ENCODE data around the gene ST3GAL5. TPM values are rescaled to one million over a fixed set of nuclear protein-coding genes. Genes with fewer than 3 reads are reported as not detected.
A peak's percentile ranks its signal among the peaks of the same experiment; 100 is the strongest.

ST3GAL5 gene
- total RNA-seq, 1 donor from 2014 or later = 20.0 TPM

- Mint-ChIP-seq H3K4me1 (ENCODE audit: low read depth, unreplicated experiment) (peaks cover 20% of the 10 kb centered on the region), H3K9me3 (ENCODE audit: unreplicated experiment) (no peaks in the 10 kb centered on the region), H3K27me3 (ENCODE audit: low read depth, unreplicated experiment) (no peaks in the 10 kb centered on the region), H3K36me3 (ENCODE audit: low read depth, unreplicated experiment) (peaks cover 40% of the 10 kb centered on the region), H3K4me3 (ENCODE audit: unreplicated experiment) (no peak overlapping the region), H3K27ac (ENCODE audit: unreplicated experiment) (peak overlapping the region; percentile 66)
- Histone ChIP-seq H3K79me2 (ENCODE audit: insufficient read depth, low read length) (no peaks in the 10 kb centered on the region), H2AFZ (ENCODE audit: low read depth, low read length) (no peak overlapping the region), H3K4me1 (ENCODE audit: insufficient read depth, low read length) (peaks cover 10% of the 10 kb centered on the region), H4K20me1 (ENCODE audit: insufficient read depth, low read length) (no peaks in the 10 kb centered on the region), H3K4me3 (ENCODE audit: insufficient read depth, low read depth, low read length) (no peak overlapping the region), H3K27ac (ENCODE audit: low read depth, low read length) (no peak overlapping the region), H3K9ac (ENCODE audit: low read length) (no peak overlapping the region), H3K27me3 (ENCODE audit: insufficient read depth, low read length) (no peaks in the 10 kb centered on the region), H3K36me3 (ENCODE audit: insufficient read depth, low read length) (peaks cover 4% of the 10 kb centered on the region), H3K4me2 (ENCODE audit: low read length) (peak overlapping the region; percentile 9), H3K9me3 (ENCODE audit: insufficient read depth, low read depth, low read length) (no peaks in the 10 kb centered on the region)
- no peak for FAIRE-seq
- TF ChIP-seq CTCF (IDR thresholded peaks at IDR 0.05; ENCODE audit: insufficient read depth, low read depth, low read length) = no peak
- no peak for TF ChIP-seq EZH2 (IDR thresholded peaks at IDR 0.05; ENCODE audit: insufficient read depth, low read length)
- peak; percentile 71 for DNase-seq (ENCODE audit: low read depth)
Observed at GRCh38 chr2:85846411-85846810, 42.4 kb downstream of the ST3GAL5 start.

GRCh38 chr2:85844486-85844885 is 44.3 kb downstream of the ST3GAL5 start:
- H2AFZ ChIP-seq (ENCODE audit: low read depth, low read length) = no peak overlapping the region
- no peak overlapping the region for H3K4me3 ChIP-seq (ENCODE audit: insufficient read depth, low read depth, low read length)
- peak; percentile 11 for DNase-seq (ENCODE audit: low read depth)
- no peak overlapping the region for H3K4me3 Mint-ChIP-seq (ENCODE audit: unreplicated experiment)
- H3K79me2 ChIP-seq (ENCODE audit: insufficient read depth, low read length) = no peaks in the 10 kb centered on the region
- H4K20me1 ChIP-seq (ENCODE audit: insufficient read depth, low read length) = no peaks in the 10 kb centered on the region
- no peak overlapping the region for H3K27ac Mint-ChIP-seq (ENCODE audit: unreplicated experiment)
- H3K9me3 ChIP-seq (ENCODE audit: insufficient read depth, low read depth, low read length) = no peaks in the 10 kb centered on the region
- H3K36me3 ChIP-seq (ENCODE audit: insufficient read depth, low read length) = peaks cover 4% of the 10 kb centered on the region
- no peak overlapping the region for H3K9ac ChIP-seq (ENCODE audit: low read length)
- FAIRE-seq = no peak
- no peaks in the 10 kb centered on the region for H3K27me3 ChIP-seq (ENCODE audit: insufficient read depth, low read length)
- peaks cover 10% of the 10 kb centered on the region for H3K4me1 ChIP-seq (ENCODE audit: insufficient read depth, low read length)
- no peak overlapping the region for H3K27ac ChIP-seq (ENCODE audit: low read depth, low read length)
- H3K4me2 ChIP-seq (ENCODE audit: low read length) = no peak overlapping the region
- TF ChIP-seq EZH2 (IDR thresholded peaks at IDR 0.05; ENCODE audit: insufficient read depth, low read length) = no peak
- TF ChIP-seq CTCF (IDR thresholded peaks at IDR 0.05; ENCODE audit: insufficient read depth, low read depth, low read length) = no peak
- H3K27me3 Mint-ChIP-seq (ENCODE audit: low read depth, unreplicated experiment) = no peaks in the 10 kb centered on the region
- peaks cover 20% of the 10 kb centered on the region for H3K4me1 Mint-ChIP-seq (ENCODE audit: low read depth, unreplicated experiment)
- no peaks in the 10 kb centered on the region for H3K9me3 Mint-ChIP-seq (ENCODE audit: unreplicated experiment)
- peaks cover 32% of the 10 kb centered on the region for H3K36me3 Mint-ChIP-seq (ENCODE audit: low read depth, unreplicated experiment)

- TF ChIP-seq EZH2 (IDR thresholded peaks at IDR 0.05; ENCODE audit: insufficient read depth, low read length) (no peak), CTCF (IDR thresholded peaks at IDR 0.05; ENCODE audit: insufficient read depth, low read depth, low read length) (peak; percentile 37)
- Histone ChIP-seq H4K20me1 (ENCODE audit: insufficient read depth, low read length) (no peaks in the 10 kb centered on the region), H3K4me1 (ENCODE audit: insufficient read depth, low read length) (peaks cover 10% of the 10 kb centered on the region), H3K9ac (ENCODE audit: low read length) (no peak overlapping the region), H3K27me3 (ENCODE audit: insufficient read depth, low read length) (no peaks in the 10 kb centered on the region), H3K4me3 (ENCODE audit: insufficient read depth, low read depth, low read length) (no peak overlapping the region), H3K4me2 (ENCODE audit: low read length) (no peak overlapping the region), H2AFZ (ENCODE audit: low read depth, low read length) (no peak overlapping the region), H3K27ac (ENCODE audit: low read depth, low read length) (no peak overlapping the region), H3K79me2 (ENCODE audit: insufficient read depth, low read length) (no peaks in the 10 kb centered on the region), H3K9me3 (ENCODE audit: insufficient read depth, low read depth, low read length) (no peaks in the 10 kb centered on the region), H3K36me3 (ENCODE audit: insufficient read depth, low read length) (peaks cover 4% of the 10 kb centered on the region)
- FAIRE-seq (no peak), DNase-seq (ENCODE audit: low read depth) (no peak)
- Mint-ChIP-seq H3K9me3 (ENCODE audit: unreplicated experiment) (peaks cover 1% of the 10 kb centered on the region), H3K4me3 (ENCODE audit: unreplicated experiment) (no peak overlapping the region), H3K27me3 (ENCODE audit: low read depth, unreplicated experiment) (no peaks in the 10 kb centered on the region), H3K36me3 (ENCODE audit: low read depth, unreplicated experiment) (peaks cover 34% of the 10 kb centered on the region), H3K4me1 (ENCODE audit: low read depth, unreplicated experiment) (peaks cover 20% of the 10 kb centered on the region), H3K27ac (ENCODE audit: unreplicated experiment) (no peak overlapping the region)
Observed at GRCh38 chr2:85843543-85843942, 45.2 kb downstream of the ST3GAL5 start.

Data from astrocyte (in vitro differentiated cells and primary cell).